SU-DHL-6 (cell line): ENCODE measurements around the gene EYS.

ENCODE experiments used
- CTCF ChIP-seq: fragments of 200-600 bp; sonication (generic); IDR thresholded peaks from one replicate; pipeline ENCODE4 v1.5.1; 2017; ENCODE audit warnings: antibody characterized with exemption, mild to moderate bottlenecking, low read length, moderate library complexity; ENCODE audit not compliant: insufficient read depth, poor library complexity, severe bottlenecking
- EZH2phosphoT487 ChIP-seq: fragments of 200-600 bp; sonication (generic), shearing (Covaris generic); conservative IDR thresholded peaks from 2 replicates; pipeline ENCODE4 v1.6.1; 2018; ENCODE audit warnings: mild to moderate bottlenecking, antibody characterized with exemption, low read length, moderate library complexity, mixed read lengths

GRCh38 chr6:65711531-65711930 is 4.5 kb upstream of the EYS start:
- TF ChIP-seq CTCF (no peak), EZH2phosphoT487 (no peak)
